Measurements from ENCODE around the gene TEKT2.

Gene TEKT2

GRCh38 chr1:36134505-36135329, 50.8 kb downstream of the TEKT2 start:
- DNase-seq = peak; percentile 34 to 41

- no peak for DNase-seq
Measured at GRCh38 chr1:36135330-36135667, 51.4 kb downstream of the TEKT2 start.

DNA sequence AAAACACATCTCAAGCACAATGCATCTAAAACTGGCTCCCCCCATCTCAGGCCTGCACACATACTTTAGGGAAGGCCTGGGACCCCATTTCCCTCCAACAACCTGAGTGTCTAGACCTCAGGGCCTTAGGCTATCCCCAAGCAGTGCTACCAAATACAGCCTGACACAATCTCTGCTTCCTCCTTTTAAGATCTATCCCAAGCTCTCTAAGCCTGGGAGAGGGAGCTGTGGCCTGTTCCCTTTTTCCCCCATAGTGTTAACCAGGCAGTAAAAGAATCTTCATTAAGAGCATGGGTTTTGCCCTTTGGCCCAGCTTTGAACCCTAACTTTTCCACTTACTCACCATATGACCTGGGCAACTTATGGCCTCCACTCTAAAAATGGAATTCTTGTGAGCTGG, 51.9 kb downstream of the TEKT2 start:
- DNase-seq = no peak

- DNase-seq = no peak
Measured at GRCh38 chr1:36136535-36136934, 52.6 kb downstream of the TEKT2 start.

- no peak for DNase-seq
Measured at GRCh38 chr1:36137226-36137625, 53.3 kb downstream of the TEKT2 start.

- DNase-seq = no peak
Measured at GRCh38 chr1:36137776-36138175, 53.9 kb downstream of the TEKT2 start.
